Measurements from ENCODE around the gene GUCA1C. TPM values are rescaled to one million over a fixed set of nuclear protein-coding genes. Genes with fewer than 3 reads are reported as not detected.

GUCA1C gene
- total RNA-seq, 1 experiment from 2014 or later: not detected

- CTCF ChIA-PET: interaction anchor here (1.2 kb wide), 1 partner anchor 25 kb away, joined by 4 read pairs; no protein-coding TSS in a partner anchor
- ATAC-seq: no peak
- H3K4me3 Mint-ChIP-seq: no peak overlapping the region
- POLR2A ChIA-PET: no interaction called here
- DNase-seq (ENCODE audit: low spot score): no peak
- no peaks in the 10 kb centered on the region for H3K9me3 Mint-ChIP-seq
- TF ChIP-seq FOXP1 (CRISPR knock-in tag; IDR thresholded peaks at IDR 0.05; ENCODE audit: borderline replicate concordance) (no peak), ZBTB21 (CRISPR knock-in tag; IDR thresholded peaks at IDR 0.05; ENCODE audit: borderline replicate concordance) (no peak), TEAD1 (CRISPR knock-in tag; IDR thresholded peaks at IDR 0.05) (no peak), KAT7 (CRISPR knock-in tag; IDR thresholded peaks at IDR 0.05; ENCODE audit: borderline replicate concordance) (no peak), E2F5 (CRISPR knock-in tag; IDR thresholded peaks at IDR 0.05) (no peak), RELA (CRISPR knock-in tag; IDR thresholded peaks at IDR 0.05; ENCODE audit: borderline replicate concordance) (no peak), GABPB1 (CRISPR knock-in tag; IDR thresholded peaks at IDR 0.05) (no peak)
- H3K27me3 Mint-ChIP-seq (ENCODE audit: low read depth): no peaks in the 10 kb centered on the region
- H3K36me3 Mint-ChIP-seq: no peaks in the 10 kb centered on the region
- no peaks in the 10 kb centered on the region for H3K4me1 Mint-ChIP-seq
- H3K27ac Mint-ChIP-seq: no peak overlapping the region
These were observed 44.8 kb upstream of the GUCA1C start for GRCh38 chr3:108998436-108998835.

DNA sequence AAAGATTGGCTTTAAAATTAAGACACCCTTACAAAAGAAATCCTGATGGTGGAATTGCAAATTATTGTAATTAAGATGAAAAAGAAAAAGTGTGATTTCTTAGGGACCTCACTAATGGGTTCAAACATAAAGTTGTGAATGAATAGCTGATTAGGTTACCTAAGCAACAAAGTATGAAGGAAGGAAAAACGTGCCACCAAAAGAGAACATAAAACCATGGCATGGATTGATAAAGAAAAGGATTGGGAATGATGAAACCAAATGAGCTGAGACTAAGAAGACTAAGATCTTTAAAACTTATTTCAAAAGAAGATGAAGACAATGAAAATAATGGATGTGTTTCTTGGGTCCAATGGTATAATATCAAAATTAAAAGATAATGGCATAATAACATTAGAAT lies 32.2 kb upstream of the GUCA1C start:
- Mint-ChIP-seq H3K9me3 (no peaks in the 10 kb centered on the region), H3K27ac (no peak overlapping the region), H3K4me1 (no peaks in the 10 kb centered on the region), H3K27me3 (ENCODE audit: low read depth) (no peaks in the 10 kb centered on the region), H3K36me3 (no peaks in the 10 kb centered on the region), H3K4me3 (no peak overlapping the region)
- DNase-seq (ENCODE audit: low spot score) (no peak), ATAC-seq (no peak)
- ChIA-PET CTCF (interaction anchor here (2.3 to 2.6 kb wide), 2 partner anchors 38 to 71 kb away, joined by 8 to 10 read pairs; no protein-coding TSS in a partner anchor), POLR2A (no interaction called here)
- TF ChIP-seq TP53 (CRISPR knock-in tag; IDR thresholded peaks at IDR 0.05) (no peak), PRDM15 (CRISPR knock-in tag; IDR thresholded peaks at IDR 0.05) (peak; percentile 89)
- TF ChIP-seq, protein P1, sequence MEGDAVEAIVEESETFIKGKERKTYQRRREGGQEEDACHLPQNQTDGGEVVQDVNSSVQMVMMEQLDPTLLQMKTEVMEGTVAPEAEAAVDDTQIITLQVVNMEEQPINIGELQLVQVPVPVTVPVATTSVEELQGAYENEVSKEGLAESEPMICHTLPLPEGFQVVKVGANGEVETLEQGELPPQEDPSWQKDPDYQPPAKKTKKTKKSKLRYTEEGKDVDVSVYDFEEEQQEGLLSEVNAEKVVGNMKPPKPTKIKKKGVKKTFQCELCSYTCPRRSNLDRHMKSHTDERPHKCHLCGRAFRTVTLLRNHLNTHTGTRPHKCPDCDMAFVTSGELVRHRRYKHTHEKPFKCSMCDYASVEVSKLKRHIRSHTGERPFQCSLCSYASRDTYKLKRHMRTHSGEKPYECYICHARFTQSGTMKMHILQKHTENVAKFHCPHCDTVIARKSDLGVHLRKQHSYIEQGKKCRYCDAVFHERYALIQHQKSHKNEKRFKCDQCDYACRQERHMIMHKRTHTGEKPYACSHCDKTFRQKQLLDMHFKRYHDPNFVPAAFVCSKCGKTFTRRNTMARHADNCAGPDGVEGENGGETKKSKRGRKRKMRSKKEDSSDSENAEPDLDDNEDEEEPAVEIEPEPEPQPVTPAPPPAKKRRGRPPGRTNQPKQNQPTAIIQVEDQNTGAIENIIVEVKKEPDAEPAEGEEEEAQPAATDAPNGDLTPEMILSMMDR (IDR thresholded peaks at IDR 0.05): no peak

GRCh38 chr3:108983051-108983450 lies 29.4 kb upstream of the GUCA1C start:
- H3K9me3 Mint-ChIP-seq: no peaks in the 10 kb centered on the region
- no peaks in the 10 kb centered on the region for H3K36me3 Mint-ChIP-seq
- H3K4me1 Mint-ChIP-seq: no peaks in the 10 kb centered on the region
- H3K4me3 Mint-ChIP-seq: no peak overlapping the region
- H3K27ac Mint-ChIP-seq: no peak overlapping the region
- POLR2A ChIA-PET: no interaction called here
- DNase-seq (ENCODE audit: low spot score) (no peak), ATAC-seq (no peak)
- TF ChIP-seq ZNF396 (CRISPR knock-in tag; IDR thresholded peaks at IDR 0.05; ENCODE audit: borderline replicate concordance) (no peak), RORB (CRISPR knock-in tag; IDR thresholded peaks at IDR 0.05) (no peak), ZNF281 (CRISPR knock-in tag; IDR thresholded peaks at IDR 0.05) (no peak), HMGA2 (CRISPR knock-in tag; IDR thresholded peaks at IDR 0.05) (no peak), ZBTB21 (CRISPR knock-in tag; IDR thresholded peaks at IDR 0.05; ENCODE audit: borderline replicate concordance) (no peak), E2F1 (CRISPR knock-in tag; IDR thresholded peaks at IDR 0.05) (no peak), PREB (CRISPR knock-in tag; IDR thresholded peaks at IDR 0.05; ENCODE audit: borderline replicate concordance) (no peak), USF1 (CRISPR knock-in tag; IDR thresholded peaks at IDR 0.05) (no peak), ZNF423 (CRISPR knock-in tag; IDR thresholded peaks at IDR 0.05) (no peak), CREB1 (CRISPR knock-in tag; IDR thresholded peaks at IDR 0.05) (no peak), NFYB (CRISPR knock-in tag; conservative IDR thresholded peaks at IDR 0.05; ENCODE audit: low read depth) (no peak)
- CTCF ChIA-PET: no interaction called here
- H3K27me3 Mint-ChIP-seq (ENCODE audit: low read depth): no peaks in the 10 kb centered on the region

Measured in WTC11 (cell line).